OCI-LY7 (cell line): ENCODE measurements around the gene KMT2B. TPM values are rescaled to one million over a fixed set of nuclear protein-coding genes. Genes with fewer than 3 reads are reported as not detected.

ENCODE experiments used
- BruUV-seq: library from RNA; stranded (reverse); fragments of 400-500 nt; replicated peaks from 2 replicates; lab custom pipeline; 2021; lab: Mats Ljungman, UMichigan
- CTCF ChIA-PET: fragments of 300-600 bp; sonication (Branson Sonifier 250); formaldehyde crosslinking; loops from one replicate; lab custom pipeline; 2022; ENCODE audit warnings: antibody characterized with exemption; ENCODE audit not compliant: unreplicated experiment; lab: Charles Lee
- POLR2A ChIA-PET: fragments of 300-600 bp; sonication (Branson Sonifier 250); formaldehyde crosslinking; loops from one replicate; lab custom pipeline; 2022; ENCODE audit warnings: antibody characterized with exemption; lab: Charles Lee
- DNase-seq: peaks from one replicate; pipeline ENCODE4 v3.0.0-alpha.2; 2015; ENCODE audit warnings: low spot score
- H2AFZ ChIP-seq: fragments of 200-600 bp; sonication (generic), shearing (Covaris generic); 2 replicates; pipeline ENCODE4 v1.6.1; 2014; ENCODE audit warnings: mild to moderate bottlenecking, antibody characterized with exemption, low read length, moderate library complexity
- H3K27ac ChIP-seq: fragments of 200-600 bp; sonication (generic); 2 replicates; pipeline ENCODE4 v1.5.1; 2014; ENCODE audit warnings: mixed run types, low read depth, mild to moderate bottlenecking, moderate library complexity, low read length, inconsistent platforms; ENCODE audit not compliant: poor library complexity, severe bottlenecking
- H3K36me3 ChIP-seq: fragments of 200-600 bp; sonication (generic); 2 replicates; pipeline ENCODE4 v1.6.1; 2014; ENCODE audit warnings: mild to moderate bottlenecking, antibody characterized with exemption, low read length, moderate library complexity, mixed read lengths; ENCODE audit not compliant: insufficient read depth
- H3K4me1 ChIP-seq: fragments of 200-600 bp; sonication (generic); 2 replicates; pipeline ENCODE4 v1.5.1; 2014; ENCODE audit warnings: mild to moderate bottlenecking, low read length; ENCODE audit not compliant: insufficient read depth, poor library complexity, severe bottlenecking
- H3K4me2 ChIP-seq: fragments of 200-600 bp; sonication (generic); 2 replicates; pipeline ENCODE4 v1.6.1; 2014; ENCODE audit warnings: mild to moderate bottlenecking, low read length
- H3K4me3 ChIP-seq: fragments of 200-600 bp; sonication (generic); 2 replicates; pipeline ENCODE4 v1.5.1; 2014; ENCODE audit warnings: mild to moderate bottlenecking, low read depth, low read length; ENCODE audit not compliant: poor library complexity, severe bottlenecking
- H3K79me2 ChIP-seq: fragments of 200-600 bp; sonication (generic); 2 replicates; pipeline ENCODE4 v1.6.1; 2016; ENCODE audit warnings: low read depth, mild to moderate bottlenecking, low read length, moderate library complexity, mixed read lengths; ENCODE audit not compliant: insufficient read depth
- H3K9me2 ChIP-seq: fragments of 200-600 bp; sonication (generic); 2 replicates; pipeline ENCODE4 v1.6.1; 2016; ENCODE audit warnings: mild to moderate bottlenecking, low read length, mixed read lengths; ENCODE audit not compliant: insufficient read depth
- H3K9me3 ChIP-seq: fragments of 200-600 bp; sonication (generic); 2 replicates; pipeline ENCODE4 v1.6.1; 2014; ENCODE audit warnings: mild to moderate bottlenecking, mixed run types, low read length, mixed read lengths
- H4K20me1 ChIP-seq: fragments of 200-600 bp; sonication (generic); 2 replicates; pipeline ENCODE4 v1.6.1; 2014; ENCODE audit warnings: mild to moderate bottlenecking, antibody characterized with exemption, low read length, moderate library complexity, mixed read lengths; ENCODE audit not compliant: insufficient read depth
- CTCF ChIP-seq: fragments of 200-600 bp; sonication (generic); conservative IDR thresholded peaks from 2 replicates; pipeline ENCODE4 v1.5.1; 2014; ENCODE audit warnings: mild to moderate bottlenecking, antibody characterized with exemption, low read length, moderate library complexity, mixed read lengths
- EZH2phosphoT487 ChIP-seq: fragments of 200-600 bp; sonication (generic); IDR thresholded peaks from 2 replicates; pipeline ENCODE4 v1.6.1; 2018; ENCODE audit warnings: low read depth, borderline replicate concordance, mild to moderate bottlenecking, mixed run types, antibody characterized with exemption, low read length, moderate library complexity, mixed read lengths
- intact Hi-C: fragments of 100-400 bp; cut with micrococcal nuclease; formaldehyde crosslinking; loops from one replicate; pipeline ENCODE4 v1.10.0; 2022; ENCODE audit not compliant: unreplicated experiment
- total RNA-seq, 2 experiments: library from RNA; depleted of rRNA in 1 of 2; stranded (reverse); fragments of >200 nt in 1 of 2; shearing (Covaris generic) in 1 of 2; gene quantifications; 2 replicates each; pipeline ENCODE4 v1.2.3, GENCODE V29; 2014 to 2022

The KMT2B gene
- total RNA-seq, 2 experiments from 2014 or later = 25.2 to 56.2 TPM

GRCh38 chr19:35730326-35730725 lies 12.5 kb downstream of the KMT2B start:
- no TSS peak for BruUV-seq
- DNase-seq = no peak
- no peaks in the 10 kb centered on the region for H3K79me2 ChIP-seq
- peaks cover 96% of the 10 kb centered on the region for H3K36me3 ChIP-seq
- intact Hi-C loops = no loop called here
- H3K4me3 ChIP-seq = no peak overlapping the region
- H4K20me1 ChIP-seq = no peaks in the 10 kb centered on the region
- POLR2A ChIA-PET = no interaction called here
- H3K4me2 ChIP-seq = no peak overlapping the region
- TF ChIP-seq EZH2phosphoT487 (no peak), CTCF (no peak)
- no peaks in the 10 kb centered on the region for H3K9me2 ChIP-seq
- CTCF ChIA-PET = no interaction called here
- H3K27ac ChIP-seq = no peak overlapping the region
- no peak overlapping the region for H2AFZ ChIP-seq
- H3K4me1 ChIP-seq = no peaks in the 10 kb centered on the region
- H3K9me3 ChIP-seq = no peaks in the 10 kb centered on the region

GRCh38 chr19:35731353-35731752 lies 13.6 kb downstream of the KMT2B start:
- Histone ChIP-seq H2AFZ (no peak overlapping the region), H3K9me3 (no peaks in the 10 kb centered on the region), H3K4me1 (no peaks in the 10 kb centered on the region), H3K9me2 (no peaks in the 10 kb centered on the region), H4K20me1 (no peaks in the 10 kb centered on the region), H3K79me2 (no peaks in the 10 kb centered on the region), H3K4me3 (no peak overlapping the region), H3K36me3 (peaks cover 96% of the 10 kb centered on the region), H3K4me2 (no peak overlapping the region), H3K27ac (no peak overlapping the region)
- BruUV-seq = no TSS peak
- DNase-seq = no peak
- intact Hi-C loops = no loop called here
- ChIA-PET CTCF (no interaction called here), POLR2A (no interaction called here)
- TF ChIP-seq CTCF (no peak), EZH2phosphoT487 (no peak)

DNA sequence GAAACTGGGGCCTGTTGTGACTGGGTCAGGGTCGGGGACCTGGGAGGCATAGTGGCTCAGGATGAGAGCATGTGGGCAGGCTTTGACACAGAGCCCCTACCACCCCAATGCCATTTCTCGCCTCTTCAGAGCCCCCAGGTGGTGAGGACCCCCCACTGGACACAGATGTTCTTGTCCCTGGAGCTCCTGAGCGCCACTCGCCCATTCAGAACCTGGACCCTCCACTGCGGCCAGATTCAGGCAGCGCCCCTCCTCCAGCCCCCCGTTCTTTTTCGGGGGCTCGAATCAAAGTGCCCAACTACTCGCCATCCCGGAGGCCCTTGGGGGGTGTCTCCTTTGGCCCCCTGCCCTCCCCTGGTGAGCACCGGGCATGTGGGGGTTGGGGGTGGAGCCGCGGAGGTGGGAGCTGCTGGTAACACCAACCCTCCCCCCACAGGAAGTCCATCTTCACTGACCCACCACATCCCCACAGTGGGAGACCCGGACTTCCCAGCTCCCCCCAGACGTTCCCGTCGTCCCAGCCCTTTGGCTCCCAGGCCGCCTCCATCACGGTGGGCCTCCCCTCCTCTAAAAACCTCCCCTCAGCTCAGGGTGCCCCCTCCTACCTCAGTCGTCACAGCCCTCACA lies 14.1 kb downstream of the KMT2B start:
- Histone ChIP-seq H3K79me2 (no peaks in the 10 kb centered on the region), H3K4me2 (no peak overlapping the region), H3K9me3 (no peaks in the 10 kb centered on the region), H4K20me1 (no peaks in the 10 kb centered on the region), H2AFZ (no peak overlapping the region), H3K4me1 (peaks cover 5% of the 10 kb centered on the region), H3K9me2 (no peaks in the 10 kb centered on the region), H3K4me3 (no peak overlapping the region), H3K36me3 (peaks cover 99% of the 10 kb centered on the region), H3K27ac (no peak overlapping the region)
- intact Hi-C loops = no loop called here
- DNase-seq = no peak
- TF ChIP-seq CTCF (no peak), EZH2phosphoT487 (no peak)
- ChIA-PET CTCF (no interaction called here), POLR2A (no interaction called here)
- no TSS peak for BruUV-seq
